ENCODE data around the gene CHAD.

CHAD gene

DNA sequence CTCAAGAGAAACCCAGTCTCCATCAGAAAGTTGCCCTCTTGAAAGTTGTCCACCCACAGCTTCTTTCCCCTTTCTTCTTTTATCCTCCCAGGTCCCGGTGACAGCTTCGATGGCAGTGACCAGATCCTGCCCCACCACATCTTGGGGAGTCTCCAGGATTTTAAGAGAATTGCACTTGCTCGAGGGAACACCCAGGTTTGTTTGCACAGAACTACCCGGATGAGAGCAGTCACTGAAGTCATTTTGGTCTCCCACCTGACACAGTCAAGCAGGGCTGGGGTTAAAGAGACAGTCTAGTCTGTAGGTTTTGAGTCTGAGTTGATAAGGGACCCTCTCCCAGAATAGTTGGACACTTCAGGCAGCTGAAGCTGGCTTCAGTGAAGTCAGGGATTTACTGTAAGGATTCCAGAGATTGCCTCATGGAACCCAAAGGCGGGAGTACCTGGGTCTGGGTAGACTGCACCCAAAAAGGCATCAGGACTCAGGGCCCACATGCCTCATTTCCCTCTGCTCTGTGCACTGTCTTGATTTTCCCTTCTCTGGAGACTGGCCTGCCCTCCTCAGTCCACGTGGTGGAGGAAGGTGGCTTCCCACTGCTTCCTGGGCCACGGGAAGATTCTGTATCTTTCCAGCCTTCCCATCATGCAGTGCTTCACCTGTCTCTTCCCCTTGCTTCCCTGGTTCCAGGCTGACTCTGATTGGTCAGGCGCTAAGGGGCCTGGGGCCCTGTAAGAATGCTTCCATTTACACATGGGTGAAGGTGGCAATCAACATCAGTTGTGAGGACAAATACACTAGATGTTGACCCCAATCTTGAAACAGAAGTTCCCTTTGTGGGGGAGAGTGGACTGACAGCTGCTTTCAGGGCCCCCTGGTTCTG, 49.1 kb upstream of the CHAD start (continued):
- no peak for TF ChIP-seq ZSCAN4 (tag by site-specific recombination; IDR thresholded peaks at IDR 0.05)
- TF ChIP-seq ZBTB20 (tag by site-specific recombination; IDR thresholded peaks at IDR 0.05) = no peak
- TF ChIP-seq ZNF23 (tag by site-specific recombination; IDR thresholded peaks at IDR 0.05; ENCODE audit: borderline replicate concordance) = no peak
- TF ChIP-seq ZBTB7A (tag by site-specific recombination; IDR thresholded peaks at IDR 0.05; ENCODE audit: low read depth) = no peak
- TF ChIP-seq SETDB1 (IDR thresholded peaks at IDR 0.05; ENCODE audit: insufficient read length, low read length) = no peak
- TF ChIP-seq CTCF (tag by site-specific recombination; IDR thresholded peaks at IDR 0.05) = no peak
- TF ChIP-seq ZNF544 (tag by site-specific recombination; IDR thresholded peaks at IDR 0.05) = no peak
- TF ChIP-seq ZNF521 (tag by site-specific recombination; IDR thresholded peaks at IDR 0.05) = no peak
- TF ChIP-seq ZNF514 (tag by site-specific recombination; IDR thresholded peaks at IDR 0.05) = no peak
- TF ChIP-seq GLI4 (tag by site-specific recombination; IDR thresholded peaks at IDR 0.05) = no peak

- Histone ChIP-seq H3K36me3 (ENCODE audit: control insufficient read depth in 2 of 2, insufficient read depth in 1 of 2, low read length in 2 of 2) (no peaks in the 10 kb centered on the region), H3K4me3 (ENCODE audit: low read depth, low read length) (no peak overlapping the region), H3K4me1 (ENCODE audit: control insufficient read depth, insufficient read depth, low read length) (no peaks in the 10 kb centered on the region), H3K27ac (ENCODE audit: extremely low read depth, low read depth, low read length) (no peak overlapping the region), H3K9me3 (ENCODE audit: control insufficient read depth, insufficient read depth, low read depth, low read length) (no peaks in the 10 kb centered on the region)
- ChIA-PET POLR2A (interaction anchor here (0.5 kb wide), 1 partner anchor 315 kb away, joined by 4 read pairs; the partner anchor contains the start of gene COL1A1), CTCF (interaction anchor here (0.5 to 3.2 kb wide), 6 partner anchors 13 to 169 kb away, joined by 3 to 16 read pairs (median 4); partner anchors contain the start of gene RSAD1)
- no peak for TF ChIP-seq ZNF23 (tag by site-specific recombination; IDR thresholded peaks at IDR 0.05; ENCODE audit: borderline replicate concordance)
- no peak for TF ChIP-seq FEZF1 (tag by site-specific recombination; IDR thresholded peaks at IDR 0.05)
- no peak for TF ChIP-seq ZNF280D (tag by site-specific recombination; IDR thresholded peaks at IDR 0.05)
- TF ChIP-seq, protein P1, sequence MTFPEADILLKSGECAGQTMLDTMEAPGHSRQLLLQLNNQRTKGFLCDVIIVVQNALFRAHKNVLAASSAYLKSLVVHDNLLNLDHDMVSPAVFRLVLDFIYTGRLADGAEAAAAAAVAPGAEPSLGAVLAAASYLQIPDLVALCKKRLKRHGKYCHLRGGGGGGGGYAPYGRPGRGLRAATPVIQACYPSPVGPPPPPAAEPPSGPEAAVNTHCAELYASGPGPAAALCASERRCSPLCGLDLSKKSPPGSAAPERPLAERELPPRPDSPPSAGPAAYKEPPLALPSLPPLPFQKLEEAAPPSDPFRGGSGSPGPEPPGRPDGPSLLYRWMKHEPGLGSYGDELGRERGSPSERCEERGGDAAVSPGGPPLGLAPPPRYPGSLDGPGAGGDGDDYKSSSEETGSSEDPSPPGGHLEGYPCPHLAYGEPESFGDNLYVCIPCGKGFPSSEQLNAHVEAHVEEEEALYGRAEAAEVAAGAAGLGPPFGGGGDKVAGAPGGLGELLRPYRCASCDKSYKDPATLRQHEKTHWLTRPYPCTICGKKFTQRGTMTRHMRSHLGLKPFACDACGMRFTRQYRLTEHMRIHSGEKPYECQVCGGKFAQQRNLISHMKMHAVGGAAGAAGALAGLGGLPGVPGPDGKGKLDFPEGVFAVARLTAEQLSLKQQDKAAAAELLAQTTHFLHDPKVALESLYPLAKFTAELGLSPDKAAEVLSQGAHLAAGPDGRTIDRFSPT (tag by site-specific recombination; IDR thresholded peaks at IDR 0.05) = no peak
- TF ChIP-seq ZNF488 (tag by site-specific recombination; IDR thresholded peaks at IDR 0.05) = no peak
- no peak for TF ChIP-seq ZNF223 (tag by site-specific recombination; IDR thresholded peaks at IDR 0.05)
- no peak for TF ChIP-seq ZNF211 (tag by site-specific recombination; IDR thresholded peaks at IDR 0.05; ENCODE audit: low read depth)
- TF ChIP-seq ZNF138 (tag by site-specific recombination; IDR thresholded peaks at IDR 0.05; ENCODE audit: borderline replicate concordance) = no peak
- no peak for TF ChIP-seq ZNF830 (tag by site-specific recombination; IDR thresholded peaks at IDR 0.05; ENCODE audit: low read depth)
- no peak for TF ChIP-seq ZNF146 (tag by site-specific recombination; IDR thresholded peaks at IDR 0.05)
- TF ChIP-seq ZNF19 (tag by site-specific recombination; IDR thresholded peaks at IDR 0.05; ENCODE audit: low read depth) = no peak
- no peak for TF ChIP-seq ZNF529 (tag by site-specific recombination; IDR thresholded peaks at IDR 0.05; ENCODE audit: insufficient replicate concordance)
- TF ChIP-seq ZNF621 (tag by site-specific recombination; IDR thresholded peaks at IDR 0.05) = no peak
- no peak for TF ChIP-seq ZNF626 (tag by site-specific recombination; IDR thresholded peaks at IDR 0.05)
These were observed 48.3 kb upstream of the CHAD start for GRCh38 chr17:50517011-50517410.
